Measurements from ENCODE around the gene FTHL17.

FTHL17 gene

GRCh38 chrX:31091819-31092218, 20.0 kb upstream of the FTHL17 start:
- Histone ChIP-seq H3K4me1 (ENCODE audit: control insufficient read depth, insufficient read depth, low read length) (no peaks in the 10 kb centered on the region), H3K27me3 (ENCODE audit: control insufficient read depth, insufficient read depth, low read length) (no peaks in the 10 kb centered on the region), H3K36me3 (ENCODE audit: control insufficient read depth, insufficient read depth, low read length) (no peaks in the 10 kb centered on the region), H3K9ac (ENCODE audit: low read depth, low read length) (no peak overlapping the region), H3K27ac (ENCODE audit: low read depth, low read length) (no peak overlapping the region), H3K9me3 (ENCODE audit: control insufficient read depth, insufficient read depth, low read length) (no peaks in the 10 kb centered on the region), H3K4me3 (ENCODE audit: low read depth, low read length) (no peak overlapping the region)

GRCh38 chrX:31074522-31074921, 2.7 kb upstream of the FTHL17 start:
- no peak overlapping the region for H3K27ac ChIP-seq (ENCODE audit: low read depth, low read length)
- H3K4me1 ChIP-seq (ENCODE audit: control insufficient read depth, insufficient read depth, low read length) = no peaks in the 10 kb centered on the region
- H3K9ac ChIP-seq (ENCODE audit: low read depth, low read length) = no peak overlapping the region
- H3K9me3 ChIP-seq (ENCODE audit: control insufficient read depth, insufficient read depth, low read length) = no peaks in the 10 kb centered on the region; the same call in 1 of the 2 replicates
- no peak overlapping the region for H3K4me3 ChIP-seq (ENCODE audit: low read depth, low read length)
- no peaks in the 10 kb centered on the region for H3K27me3 ChIP-seq (ENCODE audit: control insufficient read depth, insufficient read depth, low read length)
- no peaks in the 10 kb centered on the region for H3K36me3 ChIP-seq (ENCODE audit: control insufficient read depth, insufficient read depth, low read length)

- H3K4me1 ChIP-seq (ENCODE audit: control insufficient read depth, insufficient read depth, low read length) = no peaks in the 10 kb centered on the region
- no peak overlapping the region for H3K9ac ChIP-seq (ENCODE audit: low read depth, low read length)
- H3K36me3 ChIP-seq (ENCODE audit: control insufficient read depth, insufficient read depth, low read length) = no peaks in the 10 kb centered on the region
- peaks cover 7% of the 10 kb centered on the region for H3K9me3 ChIP-seq (ENCODE audit: control insufficient read depth, insufficient read depth, low read length)
- H3K4me3 ChIP-seq (ENCODE audit: low read depth, low read length) = no peak overlapping the region
- no peak overlapping the region for H3K27ac ChIP-seq (ENCODE audit: low read depth, low read length)
- H3K27me3 ChIP-seq (ENCODE audit: control insufficient read depth, insufficient read depth, low read length) = no peaks in the 10 kb centered on the region
Measured at GRCh38 chrX:31071262-31071661, 579 bp downstream of the FTHL17 start.

- no peaks in the 10 kb centered on the region for H3K36me3 ChIP-seq (ENCODE audit: control insufficient read depth, insufficient read depth, low read length)
- no peak overlapping the region for H3K9ac ChIP-seq (ENCODE audit: low read depth, low read length)
Measured at GRCh38 chrX:31070057-31070468, 1.8 kb downstream of the FTHL17 start.

GRCh38 chrX:31063114-31063513, 8.7 kb downstream of the FTHL17 start:
- Histone ChIP-seq H3K4me3 (ENCODE audit: low read depth, low read length) (no peak overlapping the region), H3K27ac (ENCODE audit: low read depth, low read length) (no peak overlapping the region), H3K9ac (ENCODE audit: low read depth, low read length) (no peak overlapping the region), H3K4me1 (ENCODE audit: control insufficient read depth, insufficient read depth, low read length) (no peaks in the 10 kb centered on the region), H3K27me3 (ENCODE audit: control insufficient read depth, insufficient read depth, low read length) (no peaks in the 10 kb centered on the region), H3K36me3 (ENCODE audit: control insufficient read depth, insufficient read depth, low read length) (no peaks in the 10 kb centered on the region), H3K9me3 (ENCODE audit: control insufficient read depth, insufficient read depth, low read length) (peaks cover 7% of the 10 kb centered on the region)

More at GRCh38 chrX:31070057-31070468, 1.8 kb downstream of the FTHL17 start:
- H3K9me3 ChIP-seq (ENCODE audit: control insufficient read depth, insufficient read depth, low read length) = peaks cover 7% of the 10 kb centered on the region
- H3K4me1 ChIP-seq (ENCODE audit: control insufficient read depth, insufficient read depth, low read length) = no peaks in the 10 kb centered on the region
- no peaks in the 10 kb centered on the region for H3K27me3 ChIP-seq (ENCODE audit: control insufficient read depth, insufficient read depth, low read length)
- H3K27ac ChIP-seq (ENCODE audit: low read depth, low read length) = no peak overlapping the region
- H3K4me3 ChIP-seq (ENCODE audit: low read depth, low read length) = no peak overlapping the region

GRCh38 chrX:31061091-31061490, 10.8 kb downstream of the FTHL17 start:
- Histone ChIP-seq H3K9ac (ENCODE audit: low read depth, low read length) (no peak overlapping the region), H3K9me3 (ENCODE audit: control insufficient read depth, insufficient read depth, low read length) (no peaks in the 10 kb centered on the region), H3K4me3 (ENCODE audit: low read depth, low read length) (no peak overlapping the region), H3K4me1 (ENCODE audit: control insufficient read depth, insufficient read depth, low read length) (no peaks in the 10 kb centered on the region), H3K27me3 (ENCODE audit: control insufficient read depth, insufficient read depth, low read length) (no peaks in the 10 kb centered on the region), H3K27ac (ENCODE audit: low read depth, low read length) (no peak overlapping the region), H3K36me3 (ENCODE audit: control insufficient read depth, insufficient read depth, low read length) (no peaks in the 10 kb centered on the region)

- Histone ChIP-seq H3K36me3 (ENCODE audit: control insufficient read depth, insufficient read depth, low read length) (no peaks in the 10 kb centered on the region), H3K9me3 (ENCODE audit: control insufficient read depth, insufficient read depth, low read length) (no peaks in the 10 kb centered on the region), H3K27ac (ENCODE audit: low read depth, low read length) (no peak overlapping the region), H3K4me1 (ENCODE audit: control insufficient read depth, insufficient read depth, low read length) (no peaks in the 10 kb centered on the region), H3K27me3 (ENCODE audit: control insufficient read depth, insufficient read depth, low read length) (no peaks in the 10 kb centered on the region), H3K4me3 (ENCODE audit: low read depth, low read length) (no peak overlapping the region), H3K9ac (ENCODE audit: low read depth, low read length) (no peak overlapping the region)
Measured at GRCh38 chrX:31060016-31060415, 11.8 kb downstream of the FTHL17 start.

GRCh38 chrX:31058284-31058683, 13.6 kb downstream of the FTHL17 start:
- no peak overlapping the region for H3K9ac ChIP-seq (ENCODE audit: low read depth, low read length)

GRCh38 chrX:31057691-31058090, 14.2 kb downstream of the FTHL17 start:
- Histone ChIP-seq H3K4me3 (ENCODE audit: low read depth, low read length) (no peak overlapping the region), H3K9ac (ENCODE audit: low read depth, low read length) (no peak overlapping the region)

More at GRCh38 chrX:31058284-31058683, 13.6 kb downstream of the FTHL17 start:
- Histone ChIP-seq H3K27ac (ENCODE audit: low read depth, low read length) (no peak overlapping the region), H3K9me3 (ENCODE audit: control insufficient read depth, insufficient read depth, low read length) (no peaks in the 10 kb centered on the region), H3K27me3 (ENCODE audit: control insufficient read depth, insufficient read depth, low read length) (no peaks in the 10 kb centered on the region), H3K36me3 (ENCODE audit: control insufficient read depth, insufficient read depth, low read length) (no peaks in the 10 kb centered on the region), H3K4me1 (ENCODE audit: control insufficient read depth, insufficient read depth, low read length) (no peaks in the 10 kb centered on the region), H3K4me3 (ENCODE audit: low read depth, low read length) (no peak overlapping the region)

GRCh38 chrX:31057291-31057690, 14.6 kb downstream of the FTHL17 start:
- Histone ChIP-seq H3K4me3 (ENCODE audit: low read depth, low read length) (no peak overlapping the region), H3K27ac (ENCODE audit: low read depth, low read length) (no peak overlapping the region), H3K36me3 (ENCODE audit: control insufficient read depth, insufficient read depth, low read length) (no peaks in the 10 kb centered on the region), H3K9ac (ENCODE audit: low read depth, low read length) (no peak overlapping the region), H3K27me3 (ENCODE audit: control insufficient read depth, insufficient read depth, low read length) (no peaks in the 10 kb centered on the region), H3K9me3 (ENCODE audit: control insufficient read depth, insufficient read depth, low read length) (no peaks in the 10 kb centered on the region), H3K4me1 (ENCODE audit: control insufficient read depth, insufficient read depth, low read length) (no peaks in the 10 kb centered on the region)

More at GRCh38 chrX:31057691-31058090, 14.2 kb downstream of the FTHL17 start:
- no peaks in the 10 kb centered on the region for H3K36me3 ChIP-seq (ENCODE audit: control insufficient read depth, insufficient read depth, low read length)
- H3K9me3 ChIP-seq (ENCODE audit: control insufficient read depth, insufficient read depth, low read length) = no peaks in the 10 kb centered on the region
- no peaks in the 10 kb centered on the region for H3K4me1 ChIP-seq (ENCODE audit: control insufficient read depth, insufficient read depth, low read length)
- H3K27ac ChIP-seq (ENCODE audit: low read depth, low read length) = no peak overlapping the region
- H3K27me3 ChIP-seq (ENCODE audit: control insufficient read depth, insufficient read depth, low read length) = no peaks in the 10 kb centered on the region

- Histone ChIP-seq H3K4me1 (ENCODE audit: control insufficient read depth, insufficient read depth, low read length) (no peaks in the 10 kb centered on the region), H3K27ac (ENCODE audit: low read depth, low read length) (no peak overlapping the region), H3K9me3 (ENCODE audit: control insufficient read depth, insufficient read depth, low read length) (no peaks in the 10 kb centered on the region), H3K27me3 (ENCODE audit: control insufficient read depth, insufficient read depth, low read length) (no peaks in the 10 kb centered on the region), H3K36me3 (ENCODE audit: control insufficient read depth, insufficient read depth, low read length) (no peaks in the 10 kb centered on the region), H3K9ac (ENCODE audit: low read depth, low read length) (no peak overlapping the region), H3K4me3 (ENCODE audit: low read depth, low read length) (no peak overlapping the region)
Measured at GRCh38 chrX:31053621-31054020, 18.2 kb downstream of the FTHL17 start.

- no peaks in the 10 kb centered on the region for H3K36me3 ChIP-seq (ENCODE audit: control insufficient read depth, insufficient read depth, low read length)
- H3K27ac ChIP-seq (ENCODE audit: low read depth, low read length) = no peak overlapping the region
- peaks cover 4% of the 10 kb centered on the region; the same call in 1 of the 2 replicates for H3K9me3 ChIP-seq (ENCODE audit: control insufficient read depth, insufficient read depth, low read length)
- H3K9ac ChIP-seq (ENCODE audit: low read depth, low read length) = no peak overlapping the region
- H3K27me3 ChIP-seq (ENCODE audit: control insufficient read depth, insufficient read depth, low read length) = no peaks in the 10 kb centered on the region
- no peak overlapping the region for H3K4me3 ChIP-seq (ENCODE audit: low read depth, low read length)
- H3K4me1 ChIP-seq (ENCODE audit: control insufficient read depth, insufficient read depth, low read length) = 0 out of 2 replicates have a peak, but pooled peaks cover 4% of the 10 kb centered on the region
Measured at GRCh38 chrX:31039327-31039711, 32.5 kb downstream of the FTHL17 start.
